HepG2 (cell line): ENCODE data around the gene KRT73. TPM values are rescaled to one million over a fixed set of nuclear protein-coding genes. Genes with fewer than 3 reads are reported as not detected.

Experiments used
- ATAC-seq: fragments of 200-7000 bp; cut with Tn5 transposase; 3 replicates; pipeline ENCODE4 v1.9.1; 2020; ENCODE audit warnings: mild to moderate bottlenecking, moderate library complexity
- BruUV-seq: library from RNA; stranded (reverse); fragments of 400-500 nt; replicated peaks from 2 replicates; lab custom pipeline; 2021; lab: Mats Ljungman, UMichigan
- CTCF ChIA-PET: fragments of 300-600 bp; formaldehyde crosslinking; extraction: SDS; loops from one replicate; lab custom pipeline; 2021; ENCODE audit warnings: low total read pairs, inconsistent platforms, low intra/inter-chr PET ratio; lab: Yijun Ruan, JAX
- POLR2A ChIA-PET: fragments of 350-600 bp; sonication (Branson Sonifier 250); formaldehyde crosslinking; loops from one replicate; lab custom pipeline; 2020; ENCODE audit warnings: antibody characterized with exemption, inconsistent platforms; lab: Yijun Ruan, JAX
- DNase-seq: peaks from one replicate; pipeline ENCODE4 v3.0.0-alpha.2; 2015; ENCODE audit warnings: low spot score
- FAIRE-seq: peaks from 3 replicates; lab custom pipeline; 2011; peaks lifted over from hg19 to GRCh38; lab: Jason Lieb, UNC
- H2AFZ ChIP-seq: one replicate; pipeline ENCODE4 v1.6.1; 2011; ENCODE audit warnings: low read length, inconsistent platforms
- H3K27ac ChIP-seq: fragments of 300-600 bp; 3 replicates; pipeline ENCODE4 v1.8.0; 2011; ENCODE audit warnings: mixed run types, mild to moderate bottlenecking, mixed read lengths, low read length, inconsistent platforms; ENCODE audit not compliant: insufficient read depth; ENCODE audit errors: extremely low read length
- H3K27me3 ChIP-seq, 2 experiments: fragments of 200-600 bp in 1 of 2; 2 replicates in 1 of 2; 3 replicates in 1 of 2; pipeline versions ENCODE4 v1.6.0 to v1.8.0; 2011; ENCODE audit warnings: low read length in 2 of 2, mild to moderate bottlenecking in 2 of 2, moderate library complexity in 2 of 2, inconsistent platforms in 1 of 2; ENCODE audit not compliant: insufficient read depth in 2 of 2, control insufficient read depth in 1 of 2
- H3K36me3 ChIP-seq, 2 experiments: fragments of 200-600 bp in 1 of 2; replicated peaks in 1 of 2; 2 replicates in 1 of 2; 3 replicates in 1 of 2; pipeline versions ENCODE4 v1.5.1 to v1.8.0; 2011; ENCODE audit warnings: low read length in 2 of 2, inconsistent platforms in 1 of 2; ENCODE audit not compliant: insufficient read depth in 2 of 2, control insufficient read depth in 1 of 2
- H3K4me1 ChIP-seq: 2 replicates; pipeline ENCODE4 v1.5.1; 2012; ENCODE audit warnings: low read length, inconsistent platforms; ENCODE audit not compliant: insufficient read depth
- H3K4me2 ChIP-seq: 2 replicates; pipeline ENCODE4 v1.6.0; 2011; ENCODE audit warnings: low read depth, low read length, inconsistent platforms
- H3K4me3 ChIP-seq, 3 experiments: fragments of 200-600 bp in 1 of 3; sonication (generic), shearing (Covaris generic) in 1 of 3; replicated peaks in 1 of 3; 2 replicates each; pipeline ENCODE4 v1.5.1; 2011 to 2016; ENCODE audit warnings: low read length in 3 of 3, inconsistent platforms in 2 of 3, low read depth in 2 of 3, mild to moderate bottlenecking in 2 of 3, control low read depth in 1 of 3, mixed read lengths in 1 of 3; ENCODE audit not compliant: insufficient read depth in 1 of 3
- H3K79me2 ChIP-seq: one replicate; pipeline ENCODE4 v1.6.1; 2011; ENCODE audit warnings: low read length, inconsistent platforms; ENCODE audit not compliant: insufficient read depth
- H3K9ac ChIP-seq: 2 replicates; pipeline ENCODE4 v1.6.0; 2011; ENCODE audit warnings: mild to moderate bottlenecking, low read depth, low read length, inconsistent platforms; ENCODE audit not compliant: insufficient read depth
- H3K9me3 ChIP-seq: 2 replicates; pipeline ENCODE4 v1.5.1; 2012; ENCODE audit warnings: mild to moderate bottlenecking, low read length
- H4K20me1 ChIP-seq: 2 replicates; pipeline ENCODE4 v1.6.0; 2011; ENCODE audit warnings: inconsistent platforms, mild to moderate bottlenecking, low read length, moderate library complexity; ENCODE audit not compliant: insufficient read depth
- DRAP1 ChIP-seq: IDR thresholded peaks from 2 replicates; pipeline ENCODE4 v1.6.1; 2016; ENCODE audit warnings: missing genetic modification reagents, missing compliant biosample characterization
- GABPA ChIP-seq, 2 experiments: IDR thresholded peaks; 2 replicates each; pipeline ENCODE4 v1.6.1; 2011 to 2016; ENCODE audit warnings: low read depth in 2 of 2, low read length in 1 of 2, missing biosample characterization in 1 of 2, missing genetic modification characterization in 1 of 2
- HOMEZ ChIP-seq: IDR thresholded peaks from 2 replicates; pipeline ENCODE4 v1.6.1; 2016; ENCODE audit warnings: low read depth
- STAT5B ChIP-seq: sonication (generic); formaldehyde crosslinking; IDR thresholded peaks from 2 replicates; pipeline ENCODE4 v1.4.0; 2020; ENCODE audit warnings: missing genetic modification reagents
- ZNF180 ChIP-seq: sonication (generic); formaldehyde crosslinking; IDR thresholded peaks from 2 replicates; pipeline ENCODE4 v1.4.0; 2020; ENCODE audit warnings: low read depth, missing genetic modification reagents, borderline replicate concordance
- ZNF501 ChIP-seq: sonication (generic); formaldehyde crosslinking; IDR thresholded peaks from 2 replicates; pipeline ENCODE4 v1.5.1; 2020; ENCODE audit warnings: mild to moderate bottlenecking, moderate library complexity, missing genetic modification reagents
- ZNF512B ChIP-seq: sonication (generic); formaldehyde crosslinking; IDR thresholded peaks from 2 replicates; pipeline ENCODE4 v1.5.1; 2020; ENCODE audit warnings: missing genetic modification reagents, mild to moderate bottlenecking, borderline replicate concordance
- WGBS: methylation state at CpG from one replicate; pipeline ENCODE4 v1.1.6; 2017; ENCODE audit warnings: low lambda C conversion rate; 5-methylcytosine and 5-hydroxymethylcytosine counted together
- in situ Hi-C: cut with HindIII; loops from 2 replicates; pipeline ENCODE4 v1.10.0; 2017; ENCODE audit warnings: low pct_unique_long_range_greater_than_20kb; ENCODE audit not compliant: extremely low pct_ligation_motif_present
- intact Hi-C: fragments of 100-400 bp; cut with micrococcal nuclease; formaldehyde crosslinking; loops from one replicate; pipeline ENCODE4 v1.10.0; 2022; ENCODE audit not compliant: unreplicated experiment
- polyA plus RNA-seq, 8 experiments: library from polyadenylated mRNA; depleted of rRNA in 3 of 8; stranded (reverse) in 7 of 8; unstranded in 1 of 8; fragments of >200 nt; fragmentation: Illumina TruSeq in 4 of 8; extraction: Trizol in 4 of 8; gene quantifications; 2 replicates each; pipeline versions ENCODE4 v1.2.1 to v1.2.3, GENCODE V29; 2011 to 2016; ENCODE audit warnings: low read depth in 4 of 8, missing spikeins in 1 of 8, mixed read lengths in 1 of 8; ENCODE audit not compliant: insufficient read depth in 1 of 8
- total RNA-seq, 5 experiments: library from RNA; depleted of rRNA; stranded (reverse); fragments of >200 nt; fragmentation: Illumina TruSeq; extraction: Trizol; gene quantifications; 2 replicates each; pipeline ENCODE4 v1.2.3, GENCODE V29; 2016; ENCODE audit warnings: low read depth in 1 of 5

The KRT73 gene
- total and polyA plus RNA-seq, 2 of the 13 experiments (the other 11 are each of a cell fraction or from before 2014, with no cell fraction given) = not detected

- no TSS peak for BruUV-seq
- no peak for TF ChIP-seq DRAP1
- no peak for TF ChIP-seq ZNF512B (CRISPR knock-in tag)
- TF ChIP-seq ZNF501 = no peak
- TF ChIP-seq STAT5B (CRISPR knock-in tag) = no peak
- TF ChIP-seq ZNF180 (CRISPR knock-in tag) = no peak
- TF ChIP-seq HOMEZ (CRISPR knock-in tag) = no peak
- no peak for TF ChIP-seq GABPA (IDR thresholded peaks at IDR 0.05; ENCODE audit: low read depth, low read length)
- no peak for TF ChIP-seq GABPA (CRISPR knock-in tag; IDR thresholded peaks at IDR 0.05; ENCODE audit: low read depth)
Observed at GRCh38 chr12:52590021-52590420, 28.3 kb downstream of the KRT73 start.

More at GRCh38 chr12:52590021-52590420, 28.3 kb downstream of the KRT73 start:
- no peak overlapping the region for H2AFZ ChIP-seq
- no peak overlapping the region for H3K27ac ChIP-seq
- intact Hi-C loops = no loop called here
- peaks cover 5 to 18% of the 10 kb centered on the region in 2 experiments; a peak in 3 of 5 replicates for H3K27me3 ChIP-seq
- DNase-seq (no peak), FAIRE-seq (no peak), ATAC-seq (no peak)
- no peaks in the 10 kb centered on the region for H4K20me1 ChIP-seq
- ChIA-PET POLR2A (no interaction called here), CTCF (no interaction called here)
- WGBS = 12% methylated on average over 5 of the region's 6 CpGs
- H3K4me1 ChIP-seq = no peaks in the 10 kb centered on the region
- no peaks in the 10 kb centered on the region for H3K79me2 ChIP-seq
- in situ Hi-C loops = no loop called here
- no peaks in the 10 kb centered on the region for H3K36me3 ChIP-seq
- H3K4me2 ChIP-seq = no peak overlapping the region
- no peak overlapping the region for H3K9ac ChIP-seq
- H3K9me3 ChIP-seq = no peaks in the 10 kb centered on the region
- H3K4me3 ChIP-seq = no peak overlapping the region
